AML-193 (cell line): ENCODE measurements around the gene LIMS4.
"Not testable (repeated sequence)": the region's sequence is repeated elsewhere in the genome, so short reads cannot be mapped to it uniquely, and the experiment has no call there.

ENCODE experiments used
- DNase-seq, 2 experiments: peaks; one replicate each; lab custom pipeline; 2025; lab: John Stamatoyannopoulos, UW

LIMS4 gene, protein sequence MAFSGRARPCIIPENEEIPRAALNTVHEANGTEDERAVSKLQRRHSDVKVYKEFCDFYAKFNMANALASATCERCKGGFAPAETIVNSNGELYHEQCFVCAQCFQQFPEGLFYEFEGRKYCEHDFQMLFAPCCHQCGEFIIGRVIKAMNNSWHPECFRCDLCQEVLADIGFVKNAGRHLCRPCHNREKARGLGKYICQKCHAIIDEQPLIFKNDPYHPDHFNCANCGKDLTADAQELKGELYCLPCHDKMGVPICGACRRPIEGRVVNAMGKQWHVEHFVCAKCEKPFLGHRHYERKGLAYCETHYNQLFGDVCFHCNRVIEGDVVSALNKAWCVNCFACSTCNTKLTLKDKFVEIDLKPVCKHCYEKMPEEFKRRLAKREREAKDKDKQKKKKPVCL

DNA sequence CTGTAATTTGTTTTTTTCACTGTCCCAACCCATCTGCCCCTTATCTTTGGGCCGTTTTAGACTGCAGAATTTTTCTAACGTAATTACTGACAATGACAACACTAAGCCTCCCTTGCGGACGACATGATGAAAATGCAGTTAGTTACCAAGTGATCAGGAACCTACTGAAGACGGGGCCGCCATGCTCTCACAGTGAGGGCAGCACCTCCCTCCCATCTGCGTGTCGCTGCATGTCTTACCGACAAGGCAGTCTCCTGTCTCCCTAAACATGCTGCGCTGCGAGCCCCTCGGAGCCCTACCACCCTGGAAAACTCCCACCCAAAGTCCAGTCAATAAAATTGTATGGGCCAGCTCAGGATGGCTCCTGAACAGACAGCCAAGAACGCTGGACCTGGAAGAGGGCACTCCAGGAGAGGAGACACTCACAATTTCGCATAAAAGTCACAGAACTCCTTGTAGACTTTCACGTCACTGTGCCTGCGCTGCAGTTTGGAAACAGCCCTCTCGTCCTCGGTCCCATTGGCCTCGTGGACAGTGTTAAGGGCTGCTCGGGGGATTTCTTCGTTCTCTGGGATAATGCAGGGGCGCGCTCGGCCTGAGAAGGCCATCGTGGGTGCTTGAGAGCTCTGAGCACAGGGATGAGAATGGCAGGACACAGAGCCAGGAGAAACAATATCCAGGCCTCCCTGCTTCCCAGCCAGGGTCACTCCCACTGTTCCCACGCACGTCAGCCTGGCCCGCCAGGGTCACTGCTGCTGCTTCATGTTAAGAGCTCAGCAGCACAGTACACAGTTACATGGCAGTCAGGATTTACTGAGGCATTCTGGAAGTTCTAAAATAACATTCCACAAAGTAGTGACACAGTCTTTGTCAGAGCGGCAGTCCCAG is at the start of gene LIMS4:
Gene LIMS4, minus strand, starts transcription at position 646 of the 888 bp plus-strand sequence. Its CDS starts 38 bp downstream, at position 608.
- DNase-seq, result not testable (repeated sequence)

DNA sequence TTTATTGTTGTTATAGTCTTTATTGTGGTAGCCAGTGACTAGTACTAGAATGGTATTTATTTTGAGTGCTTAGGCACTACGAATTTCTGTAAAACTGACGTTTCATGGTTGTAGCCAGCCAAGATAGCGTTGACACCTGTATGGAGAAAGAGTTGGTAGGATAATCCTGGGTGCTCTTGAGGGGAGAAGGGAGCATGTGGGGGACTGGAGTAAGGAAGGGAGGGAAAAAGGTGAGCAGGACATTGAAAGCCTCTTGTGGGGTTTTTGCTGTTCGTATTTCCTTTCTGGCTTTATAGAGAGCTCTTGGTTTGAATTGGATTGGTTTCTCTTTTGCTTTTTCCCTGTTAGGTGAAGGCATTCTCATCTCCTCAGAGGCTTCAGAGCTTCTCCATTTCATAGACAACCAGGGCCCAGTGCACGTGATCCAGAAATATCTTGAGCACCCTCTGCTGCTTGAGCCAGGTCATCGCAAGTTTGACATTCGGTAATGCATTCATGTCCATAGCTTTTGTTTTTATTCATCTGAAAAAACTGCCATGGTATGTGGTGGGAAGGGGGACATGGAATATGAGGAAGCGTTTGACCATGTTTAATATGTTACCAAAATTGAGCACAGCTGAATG is 27.2 kb upstream of the LIMS4 start:
- DNase-seq, result not testable (repeated sequence)

DNA sequence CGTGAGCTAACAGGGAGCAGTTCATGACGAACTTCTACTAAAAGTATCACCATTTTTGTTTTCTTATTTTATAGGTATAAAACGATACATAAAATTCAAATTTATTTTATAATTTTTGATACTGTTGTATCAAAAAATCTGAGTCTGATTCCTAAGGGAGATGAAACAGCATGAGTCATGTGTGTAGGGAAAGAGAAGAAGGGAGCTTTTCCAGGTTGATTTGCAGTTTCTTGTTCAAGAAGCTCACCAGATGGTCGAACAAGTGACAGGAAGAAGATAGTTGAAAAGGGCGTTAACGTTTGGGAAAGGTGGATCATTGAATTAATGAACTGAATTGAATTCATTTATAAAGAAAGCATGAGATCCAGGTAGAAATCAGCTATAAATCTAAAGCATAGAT is 23.4 kb upstream of the LIMS4 start:
- not testable (repeated sequence) for DNase-seq

DNA sequence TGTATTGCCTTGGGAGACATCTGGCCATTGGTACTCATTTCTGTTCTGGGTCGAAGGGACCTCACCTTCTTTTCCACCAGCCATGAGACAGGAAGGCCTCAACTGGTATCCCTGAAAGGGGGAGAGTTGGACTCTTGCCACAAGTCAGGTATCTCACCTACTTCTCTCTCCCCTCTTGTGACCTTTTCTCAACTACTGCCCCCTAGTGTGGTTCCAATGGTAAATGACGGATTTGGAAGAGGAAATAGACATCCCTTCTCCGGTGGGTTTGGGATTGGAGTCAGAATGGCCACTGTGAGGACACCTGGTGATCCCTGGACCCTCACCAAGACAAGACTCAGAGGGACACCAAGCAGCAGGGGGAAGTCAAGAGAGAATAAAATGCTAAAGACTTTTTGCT is 21.9 kb upstream of the LIMS4 start:
- DNase-seq, result not testable (repeated sequence)

DNA sequence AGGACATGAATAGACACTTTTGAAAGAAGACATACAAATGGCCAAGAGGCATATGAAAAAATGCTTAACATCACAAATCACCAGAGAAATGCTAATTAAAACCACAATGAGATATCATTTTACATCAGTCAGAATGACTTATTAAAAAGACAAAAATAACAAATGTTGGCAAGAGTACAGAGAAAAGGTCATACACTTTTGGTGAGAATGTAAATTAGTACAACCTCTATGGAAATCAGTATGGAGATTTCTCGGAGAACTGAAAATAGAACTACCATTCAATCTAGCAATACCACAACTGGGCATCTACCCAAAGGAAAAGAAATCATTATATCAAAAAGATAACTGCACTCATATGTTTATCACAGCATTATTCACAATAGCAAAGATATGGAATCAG is 16.4 kb upstream of the LIMS4 start:
- DNase-seq, result not testable (repeated sequence)

DNA sequence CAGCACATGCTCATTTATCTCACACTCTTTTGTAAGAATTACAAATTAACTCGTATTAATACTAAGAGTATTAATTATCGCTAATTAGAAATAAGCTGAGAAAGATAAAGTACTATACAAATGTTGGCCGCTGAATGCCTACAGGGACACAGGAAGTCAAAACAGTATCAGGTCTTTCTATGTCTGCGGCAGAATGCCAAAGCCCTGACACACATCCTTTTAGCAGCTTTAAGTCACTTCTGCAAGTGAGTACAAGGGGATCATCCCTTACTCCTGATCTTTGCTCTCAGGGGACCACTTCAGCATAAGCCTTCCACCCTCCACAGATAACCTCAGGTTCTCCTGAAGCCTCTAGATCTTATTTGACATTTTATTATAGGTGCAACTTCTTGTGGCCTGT is 10.1 kb upstream of the LIMS4 start:
- DNase-seq, result not testable (repeated sequence)

DNA sequence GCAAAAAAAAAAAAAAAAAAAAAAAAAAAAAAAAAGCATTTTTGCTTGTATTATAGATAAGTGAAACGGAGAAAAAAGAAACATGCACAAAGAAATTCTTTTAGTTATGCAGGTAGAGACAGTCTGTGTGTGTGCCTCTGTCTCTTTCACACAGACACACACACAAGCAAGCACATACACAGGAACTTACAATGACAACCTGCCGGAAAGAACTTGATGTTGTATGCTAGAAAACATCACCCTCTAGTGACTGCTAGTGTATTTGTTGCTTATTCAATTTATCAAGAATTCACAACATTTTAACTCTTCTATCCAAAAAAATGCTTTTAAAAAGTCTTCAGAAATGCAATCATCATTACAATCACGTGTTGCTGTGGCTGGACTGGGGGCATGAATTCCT is 8.6 kb upstream of the LIMS4 start:
- not testable (repeated sequence) for DNase-seq

DNA sequence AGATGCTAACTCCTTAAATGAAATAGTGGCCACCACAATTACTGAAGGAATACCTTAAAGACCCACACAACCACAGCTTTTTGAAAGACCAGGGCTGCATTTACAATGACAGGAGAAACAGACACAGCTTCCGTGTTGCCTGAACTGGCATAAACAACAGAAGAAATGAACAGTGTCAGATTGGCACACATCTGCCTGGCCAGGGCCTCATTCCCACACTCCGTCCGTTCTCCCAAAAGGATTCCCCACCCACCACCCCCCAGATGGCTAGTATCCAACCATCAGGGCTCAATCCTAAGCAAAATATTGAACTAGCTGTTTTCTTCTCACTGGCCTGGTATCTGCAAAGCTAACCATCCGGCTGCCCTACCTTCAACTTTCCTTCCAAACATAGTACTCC is 7.5 kb upstream of the LIMS4 start:
- DNase-seq, result not testable (repeated sequence)

DNA sequence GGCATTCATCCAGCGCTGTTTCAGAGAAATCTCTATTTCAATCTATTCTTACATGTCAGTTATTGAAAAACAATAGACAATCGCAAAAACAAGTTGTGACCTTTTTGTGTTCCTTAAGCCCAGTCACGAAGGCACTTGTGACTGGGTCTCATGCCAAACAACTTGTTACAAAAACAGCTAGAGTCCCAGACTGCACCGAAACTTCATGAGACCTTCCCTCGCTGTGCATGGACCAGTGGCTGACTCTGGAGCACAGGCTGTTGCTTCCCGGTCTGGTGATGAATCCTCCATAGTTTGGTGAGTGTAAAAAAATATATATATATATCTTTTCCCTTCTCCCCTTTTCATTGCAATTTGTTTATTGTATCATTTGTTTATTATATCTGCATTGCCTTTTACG is 4.8 kb upstream of the LIMS4 start:
- DNase-seq, result not testable (repeated sequence)

DNA sequence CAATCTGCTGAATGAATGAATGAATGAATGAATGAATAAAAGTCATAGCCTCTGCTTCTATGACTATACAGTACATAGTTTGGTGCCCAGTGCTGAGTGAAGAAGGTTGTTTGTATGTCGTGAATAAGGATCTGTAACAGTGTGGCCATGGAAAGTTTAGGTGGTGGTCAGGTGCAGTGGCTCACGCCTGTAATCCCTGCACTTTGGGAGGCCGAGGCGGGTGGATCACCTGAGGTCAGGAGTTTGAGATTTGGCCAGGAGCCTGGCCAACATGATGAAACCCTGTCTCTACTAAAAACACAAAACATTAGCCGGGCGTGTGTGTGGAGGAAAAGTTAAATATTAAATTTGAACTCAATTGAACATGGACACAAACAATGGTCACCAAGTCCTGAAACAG is 4.3 kb upstream of the LIMS4 start:
- not testable (repeated sequence) for DNase-seq

DNA sequence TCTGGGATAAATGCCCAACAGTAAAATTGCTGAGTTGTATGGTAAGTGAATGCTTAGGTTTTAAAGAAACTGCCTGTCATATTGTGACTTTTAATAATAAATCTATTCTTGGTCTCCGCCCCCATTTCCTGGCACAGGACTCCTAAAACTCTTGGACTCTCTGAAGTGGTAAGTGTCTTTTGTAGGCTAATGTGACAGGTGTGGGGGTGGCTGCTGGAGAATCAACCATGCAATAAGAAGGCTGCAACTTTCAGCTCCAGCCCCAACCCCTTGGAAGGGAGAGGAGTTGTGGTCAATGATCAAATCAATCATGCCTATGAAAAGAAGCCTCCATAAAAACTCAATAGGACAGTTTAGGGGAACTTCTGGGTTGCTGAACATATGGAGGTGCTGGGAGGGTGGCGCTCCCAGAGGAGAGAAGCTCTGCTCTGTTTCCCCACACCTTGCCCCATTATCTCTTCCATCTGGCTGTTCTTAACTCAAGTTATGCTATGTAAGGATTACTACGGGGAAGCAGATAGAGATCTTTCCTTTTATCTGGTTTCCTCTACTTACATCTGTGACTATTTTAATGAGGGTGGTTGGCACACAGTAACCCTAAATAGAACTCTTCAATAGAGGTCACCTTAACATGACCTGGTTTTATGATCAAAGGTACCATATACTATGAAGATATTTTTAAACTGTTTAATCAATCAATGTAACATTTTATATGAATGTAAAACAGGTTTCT is 3.2 kb upstream of the LIMS4 start:
- not testable (repeated sequence) for DNase-seq

DNA sequence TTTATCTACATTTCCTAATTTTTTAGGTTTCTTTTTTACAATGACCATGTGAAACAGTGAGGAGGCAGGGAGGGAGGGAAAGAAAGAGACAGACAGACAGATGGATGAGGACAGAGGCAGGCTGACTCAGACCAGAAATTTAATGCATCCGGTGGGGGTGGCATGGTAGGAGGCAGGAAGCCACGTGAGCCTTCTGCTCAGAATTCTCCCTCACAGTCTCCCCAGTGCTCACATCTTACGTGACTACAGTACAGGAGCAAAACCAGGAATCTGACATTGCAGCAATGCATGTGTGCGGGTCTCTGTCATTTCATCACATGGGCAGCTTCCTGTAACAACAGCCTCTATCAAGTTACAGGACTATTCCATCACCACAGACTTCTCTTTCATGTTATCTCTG is 2.3 kb upstream of the LIMS4 start:
- DNase-seq, result not testable (repeated sequence)

DNA sequence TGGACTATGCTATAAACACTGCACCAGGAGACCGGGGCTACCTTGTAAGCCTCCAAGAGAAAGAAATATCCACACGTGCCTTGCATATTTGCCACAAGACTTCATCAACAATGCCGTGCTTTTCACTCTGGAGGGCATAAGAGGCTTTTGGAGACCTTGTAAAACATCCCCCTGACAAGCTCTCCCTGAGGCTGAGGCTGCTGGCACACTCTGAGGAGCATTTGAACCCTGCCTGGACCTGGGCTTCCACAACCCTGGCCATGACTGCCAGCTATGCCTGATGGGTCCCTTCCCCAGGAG is 393 bp upstream of the LIMS4 start:
- not testable (repeated sequence) for DNase-seq

DNA sequence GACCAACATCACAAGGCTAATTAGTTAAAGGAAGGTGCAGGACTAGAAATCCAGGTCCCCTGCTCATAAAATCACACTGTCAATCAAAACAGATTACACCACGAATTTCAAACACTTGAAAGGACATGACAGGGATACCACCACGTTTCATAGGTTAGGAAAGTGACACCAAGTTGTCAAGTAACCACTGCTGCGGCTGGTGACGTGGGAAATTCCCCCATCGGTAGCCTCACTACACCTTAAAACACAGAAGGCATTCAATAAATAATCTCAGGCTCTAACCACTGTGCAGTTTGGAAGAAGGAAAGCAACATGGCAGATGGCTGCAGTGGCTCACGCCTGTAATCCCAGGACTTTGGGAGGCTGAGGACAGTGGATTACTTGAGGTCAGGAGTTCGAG is 3.7 kb downstream of the LIMS4 start:
- not testable (repeated sequence) for DNase-seq

DNA sequence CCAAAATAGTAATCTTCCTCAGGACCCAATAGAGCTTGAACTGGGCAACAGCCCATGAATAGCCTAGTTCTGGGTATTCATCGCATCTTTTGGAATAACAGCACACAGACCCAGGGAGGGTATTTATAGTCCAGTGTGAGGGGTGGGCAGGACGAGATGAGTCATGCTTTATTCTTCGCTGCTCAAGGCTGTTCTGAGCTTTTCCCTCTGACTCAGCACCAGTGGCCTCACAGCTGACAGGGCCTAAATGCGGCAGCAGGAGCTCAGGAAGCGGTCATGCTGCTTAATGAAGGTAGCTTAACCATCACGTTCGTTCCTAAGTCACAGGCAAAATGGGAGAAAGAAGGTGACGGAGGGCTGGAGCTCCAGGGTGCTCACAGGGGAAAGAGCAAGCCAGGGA is 7.3 kb downstream of the LIMS4 start:
- DNase-seq, result not testable (repeated sequence)

DNA sequence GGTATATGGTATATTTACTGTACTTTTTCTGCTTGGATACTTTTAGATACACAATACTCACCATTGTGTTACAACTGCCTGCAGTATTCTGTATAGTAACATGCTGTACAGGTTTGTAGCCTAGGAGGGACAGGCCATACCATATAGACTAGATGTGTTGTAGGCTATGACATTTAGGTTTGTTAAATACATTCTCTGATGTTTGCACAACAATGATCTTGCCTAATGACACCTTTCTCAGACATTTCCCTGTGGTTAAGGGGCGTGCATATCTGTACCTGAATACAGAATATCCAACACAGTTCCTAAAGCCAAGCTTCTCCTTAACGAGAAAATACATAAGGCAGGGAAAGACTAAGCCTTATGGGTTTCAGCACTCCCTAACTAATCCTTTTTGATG is 10.2 kb downstream of the LIMS4 start:
- not testable (repeated sequence) for DNase-seq

DNA sequence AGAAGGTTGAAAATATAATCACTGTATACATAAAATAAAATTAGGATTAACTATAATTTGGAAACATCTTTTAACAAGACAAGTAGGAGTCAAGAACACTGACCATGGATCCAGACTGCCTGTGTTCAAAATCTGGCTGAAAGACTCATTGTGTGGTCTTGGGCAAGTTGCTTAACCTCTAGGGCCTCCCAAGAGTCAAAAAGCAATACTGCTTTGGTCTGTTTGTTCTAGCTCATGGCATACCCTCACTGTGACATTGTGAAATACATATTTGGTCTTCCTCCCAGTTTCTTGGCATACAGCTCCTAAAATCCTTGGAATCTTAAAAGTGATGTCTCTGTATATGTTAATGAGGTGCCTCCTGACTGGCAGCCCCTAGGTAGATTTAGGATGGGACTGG is 12.3 kb downstream of the LIMS4 start:
- DNase-seq, result not testable (repeated sequence)

DNA sequence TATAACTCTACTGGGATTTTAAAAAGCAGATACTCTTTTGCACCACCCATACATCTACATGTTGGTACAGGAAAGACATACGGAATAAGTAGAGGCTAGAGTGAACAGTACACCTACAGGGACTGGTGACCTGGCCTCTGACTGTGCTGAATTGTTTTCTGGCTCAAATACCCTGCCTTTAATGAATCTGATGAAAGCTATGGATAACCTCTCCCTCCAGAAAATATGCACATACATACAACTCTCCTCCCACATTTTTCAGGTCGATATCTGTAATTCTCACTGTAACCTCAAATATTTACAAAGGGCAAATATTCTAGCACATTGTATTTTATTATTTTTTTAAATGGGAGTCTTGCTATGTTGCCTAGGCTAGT is 15.4 kb downstream of the LIMS4 start:
- DNase-seq, result not testable (repeated sequence)

DNA sequence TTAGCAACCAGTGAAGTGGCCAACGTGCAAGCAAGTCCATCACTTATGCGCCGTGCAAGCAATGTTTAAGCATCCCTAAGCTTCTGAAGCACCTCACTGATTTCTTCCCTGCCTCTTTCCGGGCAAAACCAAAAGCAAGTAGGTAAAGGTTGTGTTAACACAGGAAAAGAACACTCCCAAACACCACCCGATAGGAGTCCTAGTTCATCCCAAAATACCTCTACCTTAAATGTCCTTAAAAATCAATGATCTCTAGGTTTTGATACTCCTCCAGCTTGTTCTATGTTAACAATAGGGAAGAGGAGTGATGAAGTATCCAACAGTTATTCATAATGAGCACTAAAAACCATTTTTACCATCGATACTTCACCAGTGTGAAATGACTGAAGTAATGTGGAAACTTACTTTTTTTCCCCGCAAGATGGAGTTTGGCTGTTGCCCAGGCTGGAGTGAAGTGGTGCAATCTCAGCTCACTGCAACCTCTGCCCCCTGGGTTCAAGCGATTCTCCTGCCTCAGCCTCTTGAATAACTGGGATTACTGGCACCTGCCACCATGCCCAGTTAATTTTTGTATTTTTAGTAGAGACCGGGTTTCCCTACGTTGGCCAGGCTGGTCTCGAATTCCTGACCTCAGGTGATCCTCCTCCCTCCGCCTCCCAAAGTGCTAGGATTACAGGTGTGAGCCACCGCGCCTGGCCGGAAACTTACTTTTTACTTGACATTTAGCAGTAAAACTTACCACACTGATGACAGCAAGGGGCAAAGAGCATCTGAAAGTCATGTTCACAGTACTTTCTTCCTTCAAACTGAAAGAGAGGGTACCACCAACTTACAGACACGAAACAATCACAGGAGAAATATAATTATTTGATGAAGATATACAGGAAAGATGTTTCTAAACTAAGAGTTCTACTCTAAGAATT is 16.1 kb downstream of the LIMS4 start:
- not testable (repeated sequence) for DNase-seq

DNA sequence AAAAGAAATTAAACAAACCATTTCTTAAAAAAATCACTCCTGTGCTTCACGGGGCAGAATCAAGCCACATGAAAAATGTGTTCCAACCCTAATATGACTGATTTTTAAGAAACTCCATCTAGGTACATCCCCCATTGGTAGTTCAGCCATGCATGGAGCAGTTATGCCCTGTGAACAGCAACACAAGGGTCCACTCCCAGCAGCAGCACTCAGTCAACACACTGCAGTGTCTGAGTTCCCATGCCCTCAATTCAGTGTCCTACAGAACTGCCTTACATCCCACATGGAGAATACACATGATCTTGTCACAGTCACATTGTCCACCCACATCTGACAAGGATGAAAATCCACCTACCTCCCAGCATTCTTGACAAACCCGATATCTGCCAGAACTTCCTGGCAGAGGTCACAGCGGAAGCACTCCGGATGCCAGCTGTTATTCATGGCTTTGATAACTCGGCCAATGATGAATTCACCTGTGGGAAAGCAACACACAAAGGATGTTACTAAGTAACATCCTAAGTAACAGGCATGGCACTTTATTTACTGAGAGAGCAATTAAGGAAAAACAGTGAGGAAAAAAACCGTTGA is 17.4 kb downstream of the LIMS4 start:
- not testable (repeated sequence) for DNase-seq
